Brain microvascular endothelial cell (primary cell): ENCODE results near the gene KLK11.

Experiments used
- DNase-seq: peaks from one replicate; pipeline ENCODE4 v3.0.0-alpha.2; 2020
- H3K27ac ChIP-seq: fragments of 250-450 bp; sonication (Bioruptor Pico); 2 replicates; pipeline ENCODE4 v1.5.1; 2020; ENCODE audit warnings: mild to moderate bottlenecking, moderate library complexity
- H3K27me3 ChIP-seq: fragments of 250-450 bp; sonication (Bioruptor Pico); replicated peaks from 2 replicates; pipeline ENCODE4 v1.5.1; 2020; ENCODE audit warnings: mild to moderate bottlenecking
- H3K36me3 ChIP-seq: fragments of 250-450 bp; sonication (Bioruptor Pico); replicated peaks from 2 replicates; pipeline ENCODE4 v1.5.1; 2020; ENCODE audit warnings: mild to moderate bottlenecking
- H3K4me3 ChIP-seq: 2 replicates; pipeline ENCODE4 v1.5.1; 2011; ENCODE audit warnings: low read depth, mild to moderate bottlenecking, control low read depth, low read length, moderate library complexity
- CTCF ChIP-seq: IDR thresholded peaks from 2 replicates; pipeline ENCODE4 v1.5.1; 2011; ENCODE audit warnings: low read depth, mild to moderate bottlenecking, moderate library complexity, low read length, control low read depth, inconsistent platforms; ENCODE audit errors: missing control alignments
- in situ Hi-C: cut with HindIII; loops from 2 replicates; pipeline ENCODE4 v1.10.0; 2017; ENCODE audit warnings: low sequenced_read_pairs, low pct_ligation_motif_present

Gene KLK11

DNA sequence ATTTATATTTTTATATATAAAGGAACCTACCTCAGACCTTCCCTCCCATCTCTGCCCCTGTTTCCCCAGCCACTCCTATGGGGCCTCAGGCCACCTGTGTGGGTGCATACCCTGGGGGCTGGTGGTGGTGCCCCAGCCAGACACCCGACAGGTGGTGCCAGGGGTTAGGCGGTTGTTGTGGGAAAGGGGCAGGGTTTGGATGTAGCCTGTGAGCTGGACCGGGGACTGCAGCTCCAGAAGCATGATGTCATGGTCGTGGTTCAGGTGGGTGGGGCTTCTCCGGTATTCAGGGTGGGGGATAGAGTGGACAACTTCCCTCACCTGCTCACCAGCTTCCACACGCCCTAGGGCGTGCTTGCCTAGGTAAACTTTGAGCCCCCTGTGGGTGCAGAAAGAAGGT, 33.3 kb upstream of the KLK11 start:
- Histone ChIP-seq H3K27ac (no peak overlapping the region), H3K4me3 (no peak overlapping the region), H3K27me3 (no peaks in the 10 kb centered on the region), H3K36me3 (no peaks in the 10 kb centered on the region)
- no peak for DNase-seq
- TF ChIP-seq CTCF: no peak
- in situ Hi-C loops: no loop called here

GRCh38 chr19:51055866-51056265, 29.4 kb upstream of the KLK11 start:
- no peak for TF ChIP-seq CTCF
- H3K27me3 ChIP-seq: no peaks in the 10 kb centered on the region
- DNase-seq: no peak
- no peak overlapping the region for H3K27ac ChIP-seq
- no peak overlapping the region for H3K4me3 ChIP-seq
- no peaks in the 10 kb centered on the region for H3K36me3 ChIP-seq
- in situ Hi-C loops: no loop called here

DNA sequence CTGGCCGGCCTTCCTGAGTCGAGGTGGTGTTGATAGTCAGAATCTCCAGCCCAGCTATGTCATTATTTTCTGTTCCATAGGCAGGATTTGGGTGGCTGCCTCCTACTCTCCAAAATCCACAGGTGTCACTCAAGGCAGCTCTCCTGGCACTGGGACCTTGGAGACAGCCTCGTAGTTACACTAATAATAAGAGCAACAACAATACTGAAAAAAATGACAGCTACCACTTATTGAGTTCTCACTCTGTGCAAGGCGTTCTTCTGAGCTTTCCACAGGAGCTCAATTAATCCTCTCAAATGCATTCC, 20.6 kb upstream of the KLK11 start:
- in situ Hi-C loops: no loop called here
- Histone ChIP-seq H3K27ac (no peak overlapping the region), H3K4me3 (no peak overlapping the region), H3K27me3 (no peaks in the 10 kb centered on the region), H3K36me3 (no peaks in the 10 kb centered on the region)
- no peak for DNase-seq
- TF ChIP-seq CTCF: no peak

GRCh38 chr19:51044327-51044726, 17.9 kb upstream of the KLK11 start:
- no peak for TF ChIP-seq CTCF
- in situ Hi-C loops: no loop called here
- no peaks in the 10 kb centered on the region for H3K27me3 ChIP-seq
- no peak overlapping the region for H3K4me3 ChIP-seq
- no peak overlapping the region for H3K27ac ChIP-seq
- H3K36me3 ChIP-seq: no peaks in the 10 kb centered on the region
- DNase-seq: no peak

GRCh38 chr19:51043497-51043896, 17.1 kb upstream of the KLK11 start:
- H3K27ac ChIP-seq: no peak overlapping the region
- H3K36me3 ChIP-seq: no peaks in the 10 kb centered on the region
- no peak for TF ChIP-seq CTCF
- H3K27me3 ChIP-seq: no peaks in the 10 kb centered on the region
- in situ Hi-C loops: no loop called here
- DNase-seq: no peak
- H3K4me3 ChIP-seq: no peak overlapping the region

DNA sequence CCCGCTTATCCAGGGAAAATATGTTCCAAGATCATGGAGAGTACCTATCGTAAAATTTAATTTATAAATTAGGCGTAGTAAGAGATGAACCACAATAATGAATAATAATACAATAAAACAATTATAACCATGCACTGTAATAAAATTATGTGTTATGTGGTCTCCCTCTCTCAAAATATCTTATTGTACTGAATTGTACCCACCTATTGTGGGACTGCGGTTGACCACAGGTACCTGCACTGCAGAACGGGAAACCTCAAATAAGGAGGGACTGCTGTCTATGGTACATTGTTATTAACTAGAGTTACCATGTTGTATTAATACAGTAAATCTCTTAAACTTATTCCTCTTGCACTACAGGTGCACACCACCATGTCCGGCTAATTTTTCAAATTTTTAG, 13.7 kb upstream of the KLK11 start:
- Histone ChIP-seq H3K27me3 (no peaks in the 10 kb centered on the region), H3K27ac (no peak overlapping the region), H3K36me3 (no peaks in the 10 kb centered on the region), H3K4me3 (no peak overlapping the region)
- no peak for DNase-seq
- in situ Hi-C loops: no loop called here
- no peak for TF ChIP-seq CTCF
